ENCODE data around the gene SHB.

SHB gene

DNA sequence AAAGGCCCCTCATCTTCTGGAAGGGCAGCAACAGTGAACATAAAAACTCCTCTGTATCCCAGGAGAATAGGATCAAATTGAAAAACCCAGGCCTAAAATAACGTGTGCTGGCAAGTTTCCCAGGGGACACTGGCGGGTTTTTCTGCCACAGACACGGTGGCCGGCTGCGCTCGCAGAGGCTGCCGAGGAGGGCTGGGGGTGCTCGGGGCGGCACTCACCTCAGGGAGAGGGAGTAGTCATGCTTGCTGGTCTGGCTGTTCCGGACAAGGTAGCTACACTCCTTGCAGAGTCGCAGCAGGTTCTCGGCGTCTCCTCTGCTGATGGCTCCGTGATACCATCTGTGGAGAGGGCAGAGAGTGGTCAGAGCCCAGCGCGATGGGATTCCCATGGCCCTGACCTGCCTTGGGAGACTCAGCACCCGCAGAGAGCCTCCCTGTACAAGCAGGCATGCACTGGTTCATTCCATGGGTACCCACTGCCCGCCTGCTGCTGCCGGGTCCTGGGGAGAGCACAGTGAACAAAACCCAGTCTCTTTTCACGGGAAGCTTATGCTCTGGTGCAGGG is 120.5 kb downstream of the SHB start:
- Histone ChIP-seq H3F3A (ENCODE audit: insufficient read depth, low read length) (no peaks in the 10 kb centered on the region), H3K9ac (ENCODE audit: low read length) (no peak overlapping the region), H3K4me1 (ENCODE audit: low read length) (no peaks in the 10 kb centered on the region), H3K9me3 (replicated peaks; ENCODE audit: insufficient read depth, low read length) (no peaks in the 10 kb centered on the region), H3K27me3 (replicated peaks; ENCODE audit: insufficient read depth, low read length) (no peaks in the 10 kb centered on the region), H3K9me2 (replicated peaks; ENCODE audit: insufficient read depth, low read length) (no peaks in the 10 kb centered on the region), H3K4me3 (ENCODE audit: low read length) (no peak overlapping the region), H4K20me1 (ENCODE audit: insufficient read depth, low read length) (no peaks in the 10 kb centered on the region), H3K4me2 (ENCODE audit: low read depth, low read length) (no peak overlapping the region), H2AFZ (ENCODE audit: low read length) (no peak overlapping the region), H3K79me2 (ENCODE audit: low read length) (no peaks in the 10 kb centered on the region), H3K27ac (ENCODE audit: low read length) (no peak overlapping the region), H3K36me3 (replicated peaks; ENCODE audit: insufficient read depth, low read length) (no peaks in the 10 kb centered on the region)
- no peak for DNase-seq
- no peak for TF ChIP-seq EZH2phosphoT487 (IDR thresholded peaks at IDR 0.05; ENCODE audit: low read length)

DNA sequence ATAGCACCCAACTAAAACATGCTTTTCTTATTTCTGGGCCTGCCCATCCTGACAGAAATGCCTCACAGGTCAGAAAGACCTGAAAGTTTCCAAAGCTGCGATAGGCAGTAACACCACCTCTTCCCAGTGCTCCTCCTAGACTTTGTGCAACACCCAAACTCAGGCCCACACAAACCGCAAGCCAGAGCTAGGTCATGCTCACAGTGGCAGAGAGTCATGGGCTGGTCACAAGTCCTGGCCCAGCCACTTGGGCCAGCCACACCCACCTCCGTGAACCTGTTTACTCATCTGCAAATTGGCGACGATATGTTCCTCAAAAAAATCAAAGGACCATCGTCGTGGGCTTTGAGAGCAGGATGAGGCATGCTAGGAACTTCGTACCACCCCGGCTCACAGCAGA is 121.0 kb downstream of the SHB start:
- Histone ChIP-seq H3K79me2 (ENCODE audit: low read length) (no peaks in the 10 kb centered on the region), H3K9ac (ENCODE audit: low read length) (no peak overlapping the region), H3K27ac (ENCODE audit: low read length) (no peak overlapping the region), H3K36me3 (replicated peaks; ENCODE audit: insufficient read depth, low read length) (no peaks in the 10 kb centered on the region), H3K9me3 (replicated peaks; ENCODE audit: insufficient read depth, low read length) (no peaks in the 10 kb centered on the region), H3K4me1 (ENCODE audit: low read length) (no peaks in the 10 kb centered on the region), H3K4me3 (ENCODE audit: low read length) (no peak overlapping the region), H3K27me3 (replicated peaks; ENCODE audit: insufficient read depth, low read length) (no peaks in the 10 kb centered on the region), H3K4me2 (ENCODE audit: low read depth, low read length) (no peak overlapping the region), H3K9me2 (replicated peaks; ENCODE audit: insufficient read depth, low read length) (no peaks in the 10 kb centered on the region), H3F3A (ENCODE audit: insufficient read depth, low read length) (no peaks in the 10 kb centered on the region), H2AFZ (ENCODE audit: low read length) (no peak overlapping the region), H4K20me1 (ENCODE audit: insufficient read depth, low read length) (no peaks in the 10 kb centered on the region)
- TF ChIP-seq EZH2phosphoT487 (IDR thresholded peaks at IDR 0.05; ENCODE audit: low read length) (no peak), EZH2 (optimal IDR thresholded peaks at IDR 0.05; ENCODE audit: low read depth, low read length) (no peak)
- TF ChIP-seq, protein P1, sequence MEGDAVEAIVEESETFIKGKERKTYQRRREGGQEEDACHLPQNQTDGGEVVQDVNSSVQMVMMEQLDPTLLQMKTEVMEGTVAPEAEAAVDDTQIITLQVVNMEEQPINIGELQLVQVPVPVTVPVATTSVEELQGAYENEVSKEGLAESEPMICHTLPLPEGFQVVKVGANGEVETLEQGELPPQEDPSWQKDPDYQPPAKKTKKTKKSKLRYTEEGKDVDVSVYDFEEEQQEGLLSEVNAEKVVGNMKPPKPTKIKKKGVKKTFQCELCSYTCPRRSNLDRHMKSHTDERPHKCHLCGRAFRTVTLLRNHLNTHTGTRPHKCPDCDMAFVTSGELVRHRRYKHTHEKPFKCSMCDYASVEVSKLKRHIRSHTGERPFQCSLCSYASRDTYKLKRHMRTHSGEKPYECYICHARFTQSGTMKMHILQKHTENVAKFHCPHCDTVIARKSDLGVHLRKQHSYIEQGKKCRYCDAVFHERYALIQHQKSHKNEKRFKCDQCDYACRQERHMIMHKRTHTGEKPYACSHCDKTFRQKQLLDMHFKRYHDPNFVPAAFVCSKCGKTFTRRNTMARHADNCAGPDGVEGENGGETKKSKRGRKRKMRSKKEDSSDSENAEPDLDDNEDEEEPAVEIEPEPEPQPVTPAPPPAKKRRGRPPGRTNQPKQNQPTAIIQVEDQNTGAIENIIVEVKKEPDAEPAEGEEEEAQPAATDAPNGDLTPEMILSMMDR (IDR thresholded peaks at IDR 0.05; ENCODE audit: low read length): no peak
- DNase-seq: no peak

DNA sequence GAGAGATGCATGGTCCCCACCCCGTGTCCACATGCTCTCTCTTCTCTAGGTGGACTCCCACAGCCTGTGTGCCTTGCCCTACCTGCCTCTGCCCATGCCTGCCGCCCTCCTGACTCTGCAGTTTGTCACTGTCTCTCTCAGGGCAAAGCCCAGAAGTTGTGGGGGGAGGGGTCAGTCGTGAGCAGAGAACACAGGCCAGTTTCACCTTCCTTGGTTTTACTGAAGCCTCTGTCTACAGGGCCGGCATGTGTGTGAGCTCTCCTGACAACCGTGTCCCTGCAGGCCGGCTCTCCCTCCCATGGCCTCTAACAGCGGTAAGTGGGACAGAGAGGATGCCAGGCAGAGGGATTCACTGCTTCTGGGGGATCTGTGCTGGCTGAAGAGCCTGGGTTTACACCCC is 121.6 kb downstream of the SHB start:
- TF ChIP-seq, protein P1 (IDR thresholded peaks at IDR 0.05; ENCODE audit: low read length): no peak
- TF ChIP-seq EZH2 (optimal IDR thresholded peaks at IDR 0.05; ENCODE audit: low read depth, low read length): no peak
- no peak for TF ChIP-seq EZH2phosphoT487 (IDR thresholded peaks at IDR 0.05; ENCODE audit: low read length)
- H3K27ac ChIP-seq (ENCODE audit: low read length): no peak overlapping the region
- no peaks in the 10 kb centered on the region for H3F3A ChIP-seq (ENCODE audit: insufficient read depth, low read length)
- no peak overlapping the region for H2AFZ ChIP-seq (ENCODE audit: low read length)
- no peaks in the 10 kb centered on the region for H4K20me1 ChIP-seq (ENCODE audit: insufficient read depth, low read length)
- no peaks in the 10 kb centered on the region for H3K9me2 ChIP-seq (replicated peaks; ENCODE audit: insufficient read depth, low read length)
- no peak overlapping the region for H3K4me3 ChIP-seq (ENCODE audit: low read length)
- no peak overlapping the region for H3K9ac ChIP-seq (ENCODE audit: low read length)
- no peaks in the 10 kb centered on the region for H3K79me2 ChIP-seq (ENCODE audit: low read length)
- H3K27me3 ChIP-seq (replicated peaks; ENCODE audit: insufficient read depth, low read length): no peaks in the 10 kb centered on the region
- no peaks in the 10 kb centered on the region for H3K36me3 ChIP-seq (replicated peaks; ENCODE audit: insufficient read depth, low read length)
- H3K4me1 ChIP-seq (ENCODE audit: low read length): no peaks in the 10 kb centered on the region
- DNase-seq: no peak
- no peaks in the 10 kb centered on the region for H3K9me3 ChIP-seq (replicated peaks; ENCODE audit: insufficient read depth, low read length)
- H3K4me2 ChIP-seq (ENCODE audit: low read depth, low read length): no peak overlapping the region

DNA sequence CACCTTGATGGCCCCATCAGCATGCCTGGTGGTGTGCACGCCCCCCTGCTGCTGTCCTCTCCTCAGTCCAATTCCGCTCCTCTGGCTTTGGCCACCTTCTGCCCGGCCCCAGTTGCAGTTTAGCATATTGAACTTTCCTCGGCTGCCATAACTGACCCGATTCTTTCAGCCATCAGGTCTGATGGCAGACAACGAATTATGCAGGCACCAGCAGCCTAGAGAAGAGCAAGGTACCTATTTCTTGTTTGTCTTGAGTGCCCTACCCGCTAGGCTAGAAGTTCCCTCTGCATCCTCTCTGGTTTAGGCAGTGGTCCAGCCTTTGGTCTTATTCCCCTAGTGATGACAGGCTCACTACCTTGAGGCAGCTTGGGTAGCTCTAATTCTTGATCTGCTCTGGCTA is 122.1 kb downstream of the SHB start:
- H3K36me3 ChIP-seq (replicated peaks; ENCODE audit: insufficient read depth, low read length): no peaks in the 10 kb centered on the region
- H3K9me3 ChIP-seq (replicated peaks; ENCODE audit: insufficient read depth, low read length): no peaks in the 10 kb centered on the region
- no peaks in the 10 kb centered on the region for H3K79me2 ChIP-seq (ENCODE audit: low read length)
- H3K4me3 ChIP-seq (ENCODE audit: low read length): no peak overlapping the region
- no peaks in the 10 kb centered on the region for H4K20me1 ChIP-seq (ENCODE audit: insufficient read depth, low read length)
- no peaks in the 10 kb centered on the region for H3F3A ChIP-seq (ENCODE audit: insufficient read depth, low read length)
- no peak overlapping the region for H3K27ac ChIP-seq (ENCODE audit: low read length)
- no peak overlapping the region for H3K9ac ChIP-seq (ENCODE audit: low read length)
- no peak overlapping the region for H2AFZ ChIP-seq (ENCODE audit: low read length)
- H3K27me3 ChIP-seq (replicated peaks; ENCODE audit: insufficient read depth, low read length): no peaks in the 10 kb centered on the region
- TF ChIP-seq, protein P1 (IDR thresholded peaks at IDR 0.05; ENCODE audit: low read length): no peak
- no peak for TF ChIP-seq EZH2 (optimal IDR thresholded peaks at IDR 0.05; ENCODE audit: low read depth, low read length)
- no peak for TF ChIP-seq EZH2phosphoT487 (IDR thresholded peaks at IDR 0.05; ENCODE audit: low read length)
- no peak for DNase-seq
- no peaks in the 10 kb centered on the region for H3K4me1 ChIP-seq (ENCODE audit: low read length)
- H3K9me2 ChIP-seq (replicated peaks; ENCODE audit: insufficient read depth, low read length): no peaks in the 10 kb centered on the region
- no peak overlapping the region for H3K4me2 ChIP-seq (ENCODE audit: low read depth, low read length)
